CD4-positive, alpha-beta T cell (primary cell): ENCODE results near the gene WDR72. TPM values are rescaled to one million over a fixed set of nuclear protein-coding genes. Genes with fewer than 3 reads are reported as not detected.
"Not testable (repeated sequence)": the region's sequence is repeated elsewhere in the genome, so short reads cannot be mapped to it uniquely, and the experiment has no call there.

Experiments used
- ATAC-seq: fragments of 200-7000 bp; cut with Tn5 transposase; one replicate; pipeline ENCODE4 v1.10.0; 2022; ENCODE audit warnings: mild to moderate bottlenecking; ENCODE audit not compliant: poor library complexity
- CTCF ChIA-PET: fragments of 350-600 bp; sonication (Branson Sonifier 250); formaldehyde crosslinking; loops from one replicate; lab custom pipeline; 2021; ENCODE audit warnings: antibody characterized with exemption, inconsistent platforms; lab: Charles Lee
- POLR2A ChIA-PET: fragments of 350-600 bp; sonication (Branson Sonifier 250); formaldehyde crosslinking; loops from one replicate; lab custom pipeline; 2021; ENCODE audit warnings: antibody characterized with exemption, inconsistent platforms; lab: Charles Lee
- DNase-seq, 14 experiments: peaks; one replicate each; pipeline ENCODE4 v3.0.0-alpha.2; 2013 to 2020; ENCODE audit warnings: mixed read lengths in 2 of 14
- H3K27ac ChIP-seq, 2 donors: one replicate each; pipeline versions ENCODE4 v1.5.1 to v1.7.0; 2013; ENCODE audit warnings: low read length in 2 of 2, low read depth in 1 of 2, mild to moderate bottlenecking in 1 of 2
- H3K27me3 ChIP-seq, 2 experiments: 1 replicate in 1 of 2; 2 replicates in 1 of 2; pipeline versions ENCODE4 v1.6.1 to v1.7.0; 2013; ENCODE audit warnings: low read length in 2 of 2, control low read depth in 1 of 2, mild to moderate bottlenecking in 1 of 2, moderate library complexity in 1 of 2; ENCODE audit not compliant: insufficient read depth in 2 of 2, control insufficient read depth in 1 of 2
- H3K36me3 ChIP-seq: one replicate; pipeline ENCODE4 v1.6.1; 2013; ENCODE audit warnings: low read length, control low read depth; ENCODE audit not compliant: insufficient read depth
- H3K4me1 ChIP-seq: one replicate; pipeline ENCODE4 v1.6.1; 2013; ENCODE audit warnings: low read length, control low read depth; ENCODE audit not compliant: insufficient read depth
- H3K4me3 ChIP-seq: one replicate; pipeline ENCODE4 v1.5.1; 2013; ENCODE audit warnings: mild to moderate bottlenecking, low read length, moderate library complexity
- H3K9me3 ChIP-seq, 2 experiments: 1 replicate in 1 of 2; 2 replicates in 1 of 2; pipeline versions ENCODE4 v1.6.1 to v1.7.0; 2013; ENCODE audit warnings: low read length in 2 of 2, mild to moderate bottlenecking in 2 of 2, control low read depth in 1 of 2, moderate library complexity in 1 of 2; ENCODE audit not compliant: control insufficient read depth in 1 of 2, insufficient read depth in 1 of 2
- H3K27ac Mint-ChIP-seq: one replicate; pipeline ENCODE4 v1.8.0; 2020; ENCODE audit warnings: mixed read lengths
- H3K27me3 Mint-ChIP-seq: one replicate; pipeline ENCODE4 v1.8.0; 2021; ENCODE audit warnings: mixed read lengths
- H3K36me3 Mint-ChIP-seq: one replicate; pipeline ENCODE4 v1.8.0; 2021; ENCODE audit warnings: low read depth, mixed read lengths
- H3K4me1 Mint-ChIP-seq: one replicate; pipeline ENCODE4 v1.8.0; 2021; ENCODE audit warnings: low read depth, mixed read lengths
- H3K4me3 Mint-ChIP-seq: one replicate; pipeline ENCODE4 v1.8.0; 2020; ENCODE audit warnings: mild to moderate bottlenecking, mixed read lengths
- H3K9me3 Mint-ChIP-seq: one replicate; pipeline ENCODE4 v1.8.0; 2020; ENCODE audit warnings: mixed read lengths
- intact Hi-C, 2 experiments: fragments of 100-400 bp; cut with DNase I in 1 of 2; cut with micrococcal nuclease in 1 of 2; formaldehyde crosslinking; loops; one replicate each; pipeline versions ENCODE4 v1.15.1 to v1.9.0; 2023 to 2025; cut with DNase I, micrococcal nuclease
- total RNA-seq, 174 experiments: library from RNA in 2 of 174; stranded (reverse) in 2 of 174; gene quantifications; one replicate each; pipeline ENCODE4 v1.2.3 and lab custom pipeline; 2021 to 2026
- TF ChIP-seq, protein P1 (sequence below): fragments of 200-600 bp; IDR thresholded peaks from one replicate; pipeline ENCODE4 v1.8.0; 2022; ENCODE audit warnings: antibody characterized with exemption, mild to moderate bottlenecking

WDR72 gene
- total RNA-seq, 2 experiments from 2014 or later: not detected

DNA sequence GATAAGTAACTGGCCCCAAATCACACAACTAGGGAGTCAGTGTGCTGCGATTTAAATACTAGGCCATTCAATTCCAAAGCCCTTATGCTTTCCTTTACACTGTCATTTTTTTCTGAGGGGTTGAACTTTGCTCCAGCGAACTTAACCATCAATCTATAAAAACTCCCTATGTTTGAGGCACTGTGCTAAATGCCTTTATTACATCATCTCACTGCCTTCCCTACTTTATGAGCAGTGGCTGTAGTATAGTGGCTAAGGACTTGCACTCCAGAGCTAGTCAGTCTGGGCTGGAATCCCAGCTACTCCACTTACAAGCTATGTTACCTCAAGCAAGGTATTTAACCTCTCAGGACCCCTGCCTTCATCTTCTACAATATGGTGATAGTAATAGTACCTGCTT lies 26.9 kb upstream of the WDR72 start:
- DNase-seq (no peak), ATAC-seq (no peak)
- H3K36me3 Mint-ChIP-seq: no peaks in the 10 kb centered on the region
- peaks cover 3% of the 10 kb centered on the region for H3K9me3 Mint-ChIP-seq
- Histone ChIP-seq H3K27ac (no peak overlapping the region), H3K4me3 (no peak overlapping the region), H3K4me1 (no peaks in the 10 kb centered on the region), H3K36me3 (no peaks in the 10 kb centered on the region), H3K9me3 (peaks cover 0 to 6% of the 10 kb centered on the region in 2 experiments), H3K27me3 (no peaks in the 10 kb centered on the region)
- POLR2A ChIA-PET: no interaction called here
- H3K27ac Mint-ChIP-seq: no peak overlapping the region
- CTCF ChIA-PET: no interaction called here
- H3K27me3 Mint-ChIP-seq: no peaks in the 10 kb centered on the region
- no peak overlapping the region for H3K4me3 Mint-ChIP-seq
- intact Hi-C loops: no loop called here
- H3K4me1 Mint-ChIP-seq: no peaks in the 10 kb centered on the region
- TF ChIP-seq, protein P1, sequence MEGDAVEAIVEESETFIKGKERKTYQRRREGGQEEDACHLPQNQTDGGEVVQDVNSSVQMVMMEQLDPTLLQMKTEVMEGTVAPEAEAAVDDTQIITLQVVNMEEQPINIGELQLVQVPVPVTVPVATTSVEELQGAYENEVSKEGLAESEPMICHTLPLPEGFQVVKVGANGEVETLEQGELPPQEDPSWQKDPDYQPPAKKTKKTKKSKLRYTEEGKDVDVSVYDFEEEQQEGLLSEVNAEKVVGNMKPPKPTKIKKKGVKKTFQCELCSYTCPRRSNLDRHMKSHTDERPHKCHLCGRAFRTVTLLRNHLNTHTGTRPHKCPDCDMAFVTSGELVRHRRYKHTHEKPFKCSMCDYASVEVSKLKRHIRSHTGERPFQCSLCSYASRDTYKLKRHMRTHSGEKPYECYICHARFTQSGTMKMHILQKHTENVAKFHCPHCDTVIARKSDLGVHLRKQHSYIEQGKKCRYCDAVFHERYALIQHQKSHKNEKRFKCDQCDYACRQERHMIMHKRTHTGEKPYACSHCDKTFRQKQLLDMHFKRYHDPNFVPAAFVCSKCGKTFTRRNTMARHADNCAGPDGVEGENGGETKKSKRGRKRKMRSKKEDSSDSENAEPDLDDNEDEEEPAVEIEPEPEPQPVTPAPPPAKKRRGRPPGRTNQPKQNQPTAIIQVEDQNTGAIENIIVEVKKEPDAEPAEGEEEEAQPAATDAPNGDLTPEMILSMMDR: no peak

DNA sequence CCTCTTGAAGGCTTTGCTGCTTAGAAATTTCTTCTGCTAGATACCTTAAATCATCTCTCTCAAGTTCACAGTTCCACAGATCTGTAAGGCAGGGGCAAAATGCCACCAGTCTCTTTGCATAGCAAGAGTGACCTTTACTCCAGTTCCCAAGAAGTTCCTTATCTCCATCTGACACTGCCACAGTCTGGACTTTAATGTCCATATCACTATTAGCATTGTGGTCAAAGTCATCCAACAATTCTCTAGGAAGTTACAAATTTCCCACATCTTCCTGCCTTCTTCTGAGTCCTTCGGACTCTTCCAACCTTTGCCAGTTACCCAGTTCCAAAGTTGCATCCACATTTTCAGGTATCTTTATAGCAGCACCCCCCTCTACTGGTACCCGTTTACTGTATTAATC lies 25.8 kb upstream of the WDR72 start:
- peaks cover 0 to 12% of the 10 kb centered on the region in 2 experiments for H3K9me3 ChIP-seq
- ATAC-seq, CTCF ChIA-PET, POLR2A ChIA-PET, H3K4me3 ChIP-seq, H3K36me3 Mint-ChIP-seq, H3K27me3 ChIP-seq, H3K27ac ChIP-seq, H3K36me3 ChIP-seq, H3K27ac Mint-ChIP-seq, H3K9me3 Mint-ChIP-seq, DNase-seq, H3K27me3 Mint-ChIP-seq, intact Hi-C loops, H3K4me1 Mint-ChIP-seq, H3K4me3 Mint-ChIP-seq, H3K4me1 ChIP-seq: not testable (repeated sequence)

DNA sequence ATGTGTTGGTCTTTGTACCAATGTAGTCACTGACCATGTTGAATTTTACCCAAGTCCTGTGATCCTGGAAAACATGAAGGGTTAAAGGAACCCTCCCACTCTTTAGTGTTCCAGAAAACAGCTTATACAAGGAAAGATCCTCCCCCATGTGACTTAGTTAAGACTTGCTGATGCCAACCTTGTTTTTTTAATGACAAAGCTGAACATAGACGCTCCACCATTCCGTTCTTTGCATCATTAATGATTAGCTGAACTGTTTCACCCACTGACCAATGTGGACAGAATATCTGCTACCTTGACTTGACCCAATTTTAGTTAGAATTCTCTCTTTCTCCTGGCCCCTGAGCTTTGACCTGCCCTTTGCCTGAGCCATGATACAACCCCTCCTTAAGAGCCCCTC lies 3.5 kb upstream of the WDR72 start:
- peaks cover 0 to 5% of the 10 kb centered on the region in 2 experiments for H3K9me3 ChIP-seq
- TF ChIP-seq, protein P1: no peak
- Mint-ChIP-seq H3K4me3 (no peak overlapping the region), H3K27ac (no peak overlapping the region), H3K36me3 (no peaks in the 10 kb centered on the region), H3K27me3 (peaks cover 43% of the 10 kb centered on the region), H3K9me3 (peaks cover 3% of the 10 kb centered on the region), H3K4me1 (no peaks in the 10 kb centered on the region)
- DNase-seq: no peak
- no peak overlapping the region for H3K27ac ChIP-seq
- ChIA-PET CTCF (no interaction called here), POLR2A (no interaction called here)
- intact Hi-C loops: no loop called here
- H3K36me3 ChIP-seq: no peaks in the 10 kb centered on the region
- H3K4me3 ChIP-seq: no peak overlapping the region
- H3K4me1 ChIP-seq: no peaks in the 10 kb centered on the region
- peaks cover 17 to 25% of the 10 kb centered on the region in 2 experiments for H3K27me3 ChIP-seq
- no peak for ATAC-seq

DNA sequence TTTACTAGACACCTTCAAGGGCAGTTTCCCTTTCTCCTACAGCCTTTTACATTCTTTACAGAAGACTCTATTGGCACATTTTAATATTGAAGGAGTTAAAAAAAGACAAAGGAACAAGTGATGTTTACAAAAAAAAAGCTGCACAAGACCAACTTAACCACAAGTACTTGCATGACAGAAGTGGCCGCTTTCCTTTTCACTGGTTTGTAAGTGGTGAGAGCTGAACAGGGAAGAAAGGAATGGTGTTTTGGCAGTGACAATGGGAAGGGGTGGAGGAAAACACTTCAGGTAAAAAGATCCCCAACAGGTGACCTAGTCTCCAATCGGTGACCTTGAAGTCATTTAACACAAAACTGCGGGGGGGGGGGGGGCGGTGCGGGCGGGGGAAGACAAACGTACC lies 1.1 kb downstream of the WDR72 start:
- intact Hi-C loops: no loop called here
- Mint-ChIP-seq H3K4me1 (no peaks in the 10 kb centered on the region), H3K27me3 (peaks cover 56% of the 10 kb centered on the region), H3K36me3 (no peaks in the 10 kb centered on the region), H3K27ac (no peak overlapping the region), H3K4me3 (no peak overlapping the region), H3K9me3 (peaks cover 3% of the 10 kb centered on the region)
- no peak for ATAC-seq
- peaks cover 24 to 28% of the 10 kb centered on the region in 2 experiments for H3K27me3 ChIP-seq
- no peak for DNase-seq
- TF ChIP-seq, protein P1: no peak
- no peaks in the 10 kb centered on the region for H3K36me3 ChIP-seq
- ChIA-PET CTCF (no interaction called here), POLR2A (no interaction called here)
- no peak overlapping the region for H3K4me3 ChIP-seq
- H3K9me3 ChIP-seq: peaks cover 0 to 5% of the 10 kb centered on the region in 2 experiments
- no peak overlapping the region for H3K27ac ChIP-seq
- no peaks in the 10 kb centered on the region for H3K4me1 ChIP-seq
